ENCODE results near the gene KLF7. TPM values are rescaled to one million over a fixed set of nuclear protein-coding genes. Genes with fewer than 3 reads are reported as not detected.

The KLF7 gene
- total RNA-seq, 1 experiment from 2014 or later: 32.2 TPM

GRCh38 chr2:207117668-207118067 is 48.1 kb downstream of the KLF7 start:
- no peaks in the 10 kb centered on the region for H3K23me2 ChIP-seq (ENCODE audit: insufficient read length, low read depth, low read length, poor library complexity, severe bottlenecking)
- Mint-ChIP-seq H3K9me3 (no peaks in the 10 kb centered on the region), H3K36me3 (ENCODE audit: insufficient read depth in 1 of 3, low read depth in 3 of 3) (peaks cover 0 to 13% (median 2%) of the 10 kb centered on the region in 3 experiments; a peak in 3 of 7 replicates), H3K4me1 (peaks cover 26 to 28% of the 10 kb centered on the region in 2 experiments), H3K27me3 (ENCODE audit: low read depth) (no peaks in the 10 kb centered on the region), H3K27ac (peak overlapping the region in 1 of 3 experiments; percentile 62; a peak in 2 of 7 replicates), H3K4me3 (no peak overlapping the region)
- H3K79me1 ChIP-seq (ENCODE audit: insufficient read depth, low read depth, low read length, poor library complexity, severe bottlenecking): no peaks in the 10 kb centered on the region
- H2BK12ac ChIP-seq (ENCODE audit: insufficient read length, low read depth, low read length): no peak overlapping the region
- H3K4me2 ChIP-seq (ENCODE audit: insufficient read depth, insufficient read length, low read length): no peak overlapping the region
- H4K8ac ChIP-seq (replicated peaks; ENCODE audit: insufficient read length, low read depth, low read length): no peak overlapping the region
- no peak overlapping the region for H3K56ac ChIP-seq (ENCODE audit: insufficient read length, low read depth, low read length)
- no peak overlapping the region for H3K14ac ChIP-seq (ENCODE audit: insufficient read depth, low read length)
- H3T11ph ChIP-seq (ENCODE audit: low read length): no peak overlapping the region
- no peak overlapping the region for H4K5ac ChIP-seq (ENCODE audit: insufficient read length, low read depth, low read length)
- H3K18ac ChIP-seq (ENCODE audit: insufficient read length, low read depth, low read length): no peak overlapping the region
- H4K91ac ChIP-seq (ENCODE audit: insufficient read length, low read depth, low read length): no peak overlapping the region
- H2BK20ac ChIP-seq (ENCODE audit: low read depth, low read length, poor library complexity, severe bottlenecking): no peak overlapping the region
- H2BK15ac ChIP-seq (ENCODE audit: low read depth, low read length): no peak overlapping the region
- peaks cover 6% of the 10 kb centered on the region; the same call in 1 of the 2 replicates for H3K79me2 ChIP-seq (ENCODE audit: insufficient read depth, low read length)
- H3K27ac ChIP-seq (ENCODE audit: insufficient read length, low read depth, low read length): no peak overlapping the region
- H3K4me1 ChIP-seq (ENCODE audit: insufficient read depth, low read length): peaks cover 7% of the 10 kb centered on the region; the same call in 1 of the 2 replicates
- no peak overlapping the region for H3K23ac ChIP-seq (ENCODE audit: insufficient read length, low read depth, low read length)
- WGBS (ENCODE audit: extremely low coverage, insufficient read length, low lambda C conversion rate): no CpG with 5 or more reads among the region's 2 CpGs
- no peaks in the 10 kb centered on the region for H4K20me1 ChIP-seq (ENCODE audit: control insufficient read depth, insufficient read depth, insufficient read length)
- H2AFZ ChIP-seq (ENCODE audit: low read length): no peak overlapping the region
- H2BK5ac ChIP-seq (ENCODE audit: insufficient read length, low read length): no peak overlapping the region
- no peak overlapping the region for H3K9ac ChIP-seq (ENCODE audit: extremely low read depth, insufficient read length, low read length)
- no peak overlapping the region for H3K4ac ChIP-seq (ENCODE audit: low read depth, low read length)
- H3K27me3 ChIP-seq (ENCODE audit: insufficient read depth, low read length): no peaks in the 10 kb centered on the region
- H2AK5ac ChIP-seq (ENCODE audit: insufficient read length, low read length): no peak overlapping the region
- H2BK120ac ChIP-seq (ENCODE audit: low read depth, low read length, poor library complexity, severe bottlenecking): no peak overlapping the region
- TF ChIP-seq, protein P1, sequence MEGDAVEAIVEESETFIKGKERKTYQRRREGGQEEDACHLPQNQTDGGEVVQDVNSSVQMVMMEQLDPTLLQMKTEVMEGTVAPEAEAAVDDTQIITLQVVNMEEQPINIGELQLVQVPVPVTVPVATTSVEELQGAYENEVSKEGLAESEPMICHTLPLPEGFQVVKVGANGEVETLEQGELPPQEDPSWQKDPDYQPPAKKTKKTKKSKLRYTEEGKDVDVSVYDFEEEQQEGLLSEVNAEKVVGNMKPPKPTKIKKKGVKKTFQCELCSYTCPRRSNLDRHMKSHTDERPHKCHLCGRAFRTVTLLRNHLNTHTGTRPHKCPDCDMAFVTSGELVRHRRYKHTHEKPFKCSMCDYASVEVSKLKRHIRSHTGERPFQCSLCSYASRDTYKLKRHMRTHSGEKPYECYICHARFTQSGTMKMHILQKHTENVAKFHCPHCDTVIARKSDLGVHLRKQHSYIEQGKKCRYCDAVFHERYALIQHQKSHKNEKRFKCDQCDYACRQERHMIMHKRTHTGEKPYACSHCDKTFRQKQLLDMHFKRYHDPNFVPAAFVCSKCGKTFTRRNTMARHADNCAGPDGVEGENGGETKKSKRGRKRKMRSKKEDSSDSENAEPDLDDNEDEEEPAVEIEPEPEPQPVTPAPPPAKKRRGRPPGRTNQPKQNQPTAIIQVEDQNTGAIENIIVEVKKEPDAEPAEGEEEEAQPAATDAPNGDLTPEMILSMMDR (conservative IDR thresholded peaks at IDR 0.05): no peak
- no peaks in the 10 kb centered on the region for H3K9me3 ChIP-seq (ENCODE audit: control insufficient read depth, low read depth, low read length)
- DNase-seq: no peak
